Tibial artery (tissue), 4 donors: Measurements from ENCODE around the gene NCBP1.

Experiments used
- DNase-seq, 2 donors: peaks; one replicate each; pipeline ENCODE4 v3.0.0-alpha.2; 2019
- H3K27ac ChIP-seq, 2 donors: fragments of 200-600 bp; sonication (generic) in 1 of 2; 1 replicate in 1 of 2; 2 replicates in 1 of 2; pipeline ENCODE4 v1.5.1; 2018 to 2019; ENCODE audit warnings: mild to moderate bottlenecking in 1 of 2
- H3K27me3 ChIP-seq, 2 donors: fragments of 200-600 bp; sonication (generic) in 1 of 2; one replicate each; pipeline versions ENCODE4 v1.5.1 to v1.6.0; 2016 to 2019
- H3K36me3 ChIP-seq, 3 donors: fragments of 200-600 bp; sonication (generic) in 2 of 3; one replicate each; pipeline ENCODE4 v1.5.1; 2016 to 2019; ENCODE audit warnings: mild to moderate bottlenecking in 2 of 3
- H3K4me1 ChIP-seq, 4 donors: fragments of 200-600 bp; sonication (generic) in 2 of 4; 1 replicate in 3 of 4; 2 replicates in 1 of 4; pipeline ENCODE4 v1.5.1; 2016 to 2019
- H3K4me3 ChIP-seq, 2 donors: fragments of 200-600 bp; sonication (generic) in 1 of 2; 1 replicate in 1 of 2; 2 replicates in 1 of 2; pipeline ENCODE4 v1.5.1; 2018 to 2019; ENCODE audit warnings: mild to moderate bottlenecking in 2 of 2
- H3K9me3 ChIP-seq, 3 donors: fragments of 200-600 bp; sonication (generic) in 1 of 3; one replicate each; pipeline ENCODE4 v1.5.1; 2016 to 2019
- intact Hi-C: fragments of 100-400 bp; cut with DNase I; formaldehyde crosslinking; loops from one replicate; pipeline ENCODE4 v1.15.0; 2023; ENCODE audit warnings: low total_unique reads
- TF ChIP-seq, protein P1 (sequence below), 2 experiments: fragments of 200-600 bp in 1 of 2; fragments of 450-650 bp in 1 of 2; IDR thresholded peaks; one replicate each; pipeline ENCODE4 v1.5.1; 2017 to 2019; ENCODE audit warnings: antibody characterized with exemption in 2 of 2, mild to moderate bottlenecking in 1 of 2, moderate library complexity in 1 of 2

NCBP1 gene

DNA sequence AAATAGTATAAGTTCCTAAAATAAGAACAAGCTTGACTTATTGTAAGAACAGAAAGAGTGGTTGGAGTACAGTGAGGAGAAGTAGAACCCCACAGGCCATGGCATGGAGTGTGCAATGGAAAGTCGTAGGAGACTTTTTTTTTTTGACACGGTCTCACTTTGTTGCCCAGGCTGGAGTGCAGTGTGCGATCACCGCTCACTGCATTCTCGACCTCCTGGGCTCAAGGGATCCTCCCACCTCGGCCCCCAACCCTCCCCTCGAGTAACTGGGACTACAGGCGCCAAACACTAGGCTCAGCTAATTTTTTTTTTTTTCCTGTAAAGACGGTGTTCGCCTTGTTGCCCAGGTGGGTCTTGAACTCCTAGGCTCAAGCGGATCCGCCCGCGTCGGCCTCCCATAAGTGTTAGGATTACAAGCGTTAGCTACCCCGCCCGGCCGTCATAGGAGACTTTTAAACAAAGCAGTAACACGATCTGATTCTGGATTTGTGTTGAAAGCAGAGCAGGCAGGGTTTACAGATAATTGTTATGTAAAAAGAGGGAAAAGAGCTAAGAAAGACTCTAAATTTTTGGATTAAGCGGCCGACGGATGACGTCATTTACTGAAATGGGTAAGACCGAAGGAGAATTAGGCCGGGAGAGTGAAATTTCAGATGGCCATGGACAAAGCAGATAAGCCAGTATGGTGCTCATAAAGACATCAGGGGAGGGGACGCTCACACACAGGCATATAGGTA, 1.2 kb upstream of the NCBP1 start:
- H3K36me3 ChIP-seq = peaks cover 0 to under 1% (median 0%) of the 10 kb centered on the region in 3 donors
- TF ChIP-seq, protein P1, sequence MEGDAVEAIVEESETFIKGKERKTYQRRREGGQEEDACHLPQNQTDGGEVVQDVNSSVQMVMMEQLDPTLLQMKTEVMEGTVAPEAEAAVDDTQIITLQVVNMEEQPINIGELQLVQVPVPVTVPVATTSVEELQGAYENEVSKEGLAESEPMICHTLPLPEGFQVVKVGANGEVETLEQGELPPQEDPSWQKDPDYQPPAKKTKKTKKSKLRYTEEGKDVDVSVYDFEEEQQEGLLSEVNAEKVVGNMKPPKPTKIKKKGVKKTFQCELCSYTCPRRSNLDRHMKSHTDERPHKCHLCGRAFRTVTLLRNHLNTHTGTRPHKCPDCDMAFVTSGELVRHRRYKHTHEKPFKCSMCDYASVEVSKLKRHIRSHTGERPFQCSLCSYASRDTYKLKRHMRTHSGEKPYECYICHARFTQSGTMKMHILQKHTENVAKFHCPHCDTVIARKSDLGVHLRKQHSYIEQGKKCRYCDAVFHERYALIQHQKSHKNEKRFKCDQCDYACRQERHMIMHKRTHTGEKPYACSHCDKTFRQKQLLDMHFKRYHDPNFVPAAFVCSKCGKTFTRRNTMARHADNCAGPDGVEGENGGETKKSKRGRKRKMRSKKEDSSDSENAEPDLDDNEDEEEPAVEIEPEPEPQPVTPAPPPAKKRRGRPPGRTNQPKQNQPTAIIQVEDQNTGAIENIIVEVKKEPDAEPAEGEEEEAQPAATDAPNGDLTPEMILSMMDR (IDR thresholded peaks at IDR 0.05) = no peak
- no peaks in the 10 kb centered on the region for H3K27me3 ChIP-seq
- DNase-seq = peak in 1 of 2 donors; percentile 55
- H3K27ac ChIP-seq = peak overlapping the region; percentile 94
- intact Hi-C loops = no loop called here
- H3K4me3 ChIP-seq = peak overlapping the region; percentile 87 to 93
- no peaks in the 10 kb centered on the region for H3K9me3 ChIP-seq
- H3K4me1 ChIP-seq = peaks cover 0 to 52% (median 33%) of the 10 kb centered on the region in 4 donors

DNA sequence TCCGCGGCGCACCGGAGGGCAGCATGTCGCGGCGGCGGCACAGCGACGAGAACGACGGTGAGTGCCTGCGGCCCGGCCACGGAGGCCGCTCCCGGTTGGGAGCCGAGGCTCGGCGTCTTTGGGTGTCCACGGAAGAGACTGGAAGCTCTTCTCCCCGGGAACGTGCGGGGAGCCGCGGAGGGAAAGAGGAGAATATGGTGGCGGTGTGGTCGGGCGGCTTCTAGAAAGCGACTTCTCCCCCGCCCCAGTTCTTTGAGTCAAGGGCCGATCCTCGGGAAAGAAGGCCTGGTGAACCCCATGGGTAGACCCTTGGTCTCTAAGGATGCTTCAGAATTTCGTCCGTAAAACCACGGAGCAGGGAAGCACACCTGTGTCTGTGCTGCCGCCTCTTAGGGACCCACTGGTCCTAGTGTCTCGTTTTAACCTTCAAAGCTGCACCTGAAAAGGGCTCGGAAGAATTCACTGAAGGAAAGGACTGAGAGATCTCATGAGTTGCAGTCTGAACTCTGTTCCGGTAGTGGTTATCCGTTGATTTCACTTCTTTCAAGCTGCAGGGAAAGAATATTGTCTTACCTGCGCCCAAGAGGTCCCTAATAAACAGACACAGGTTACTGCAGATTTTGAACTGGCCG, 354 bp downstream of the NCBP1 start:
- Histone ChIP-seq H3K36me3 (no peaks in the 10 kb centered on the region), H3K27ac (peak overlapping the region; percentile 94), H3K9me3 (no peaks in the 10 kb centered on the region), H3K4me1 (peaks cover 0 to 60% (median 30%) of the 10 kb centered on the region in 4 donors), H3K27me3 (no peaks in the 10 kb centered on the region), H3K4me3 (peak overlapping the region; percentile 87 to 93)
- TF ChIP-seq, protein P1 (IDR thresholded peaks at IDR 0.05) = no peak
- intact Hi-C loops = no loop called here
- no peak for DNase-seq

DNA sequence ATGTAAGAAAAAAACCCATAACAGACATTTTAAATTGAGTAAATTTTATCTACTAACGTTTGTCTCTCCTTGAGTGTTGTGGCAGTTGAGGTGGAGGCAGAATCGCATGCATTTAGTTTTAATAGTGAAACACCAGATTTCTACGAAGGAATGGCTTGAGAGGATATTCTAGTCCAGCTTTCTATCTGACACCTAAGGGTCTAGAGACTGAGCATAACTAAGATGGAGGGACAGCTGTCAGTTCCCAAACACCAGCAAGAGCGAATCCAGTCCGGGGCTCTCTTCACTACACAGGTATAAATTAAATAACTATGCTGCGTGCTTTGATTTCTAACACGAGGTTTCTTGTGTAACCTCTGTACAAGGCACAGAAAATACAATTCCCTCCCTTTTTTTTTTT, 1.4 kb downstream of the NCBP1 start:
- Histone ChIP-seq H3K27ac (no peak overlapping the region), H3K4me1 (peaks cover 0 to 60% (median 30%) of the 10 kb centered on the region in 4 donors), H3K36me3 (no peaks in the 10 kb centered on the region), H3K9me3 (no peaks in the 10 kb centered on the region), H3K27me3 (no peaks in the 10 kb centered on the region), H3K4me3 (peak overlapping the region; percentile 87 to 93)
- intact Hi-C loops = no loop called here
- no peak for DNase-seq
- TF ChIP-seq, protein P1 (IDR thresholded peaks at IDR 0.05) = no peak

DNA sequence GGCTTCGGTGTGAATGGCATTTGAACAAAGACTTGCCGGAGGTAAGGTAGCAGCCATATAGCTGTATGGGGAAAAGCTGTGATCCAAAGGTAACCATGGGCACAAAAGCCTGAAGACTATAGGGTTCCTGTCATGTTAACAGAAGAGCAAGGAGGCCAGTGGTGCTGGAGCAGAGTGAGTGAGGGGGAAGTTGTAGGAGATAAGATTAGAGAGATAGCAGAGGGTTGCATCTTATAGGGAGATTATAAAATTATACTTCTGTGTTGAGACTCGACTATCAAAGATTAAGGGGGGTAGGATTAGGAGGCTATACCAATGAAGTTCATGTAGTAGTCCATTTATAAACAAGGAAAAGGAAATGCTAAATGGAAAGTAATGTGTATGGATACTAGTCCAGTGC, 3.3 kb downstream of the NCBP1 start:
- Histone ChIP-seq H3K27ac (no peak overlapping the region), H3K27me3 (no peaks in the 10 kb centered on the region), H3K36me3 (peaks cover 0 to 2% (median 0%) of the 10 kb centered on the region in 3 donors), H3K9me3 (no peaks in the 10 kb centered on the region), H3K4me3 (no peak overlapping the region), H3K4me1 (peaks cover 0 to 48% (median 22%) of the 10 kb centered on the region in 4 donors)
- no peak for DNase-seq
- intact Hi-C loops = no loop called here
- TF ChIP-seq, protein P1 (IDR thresholded peaks at IDR 0.05) = no peak

DNA sequence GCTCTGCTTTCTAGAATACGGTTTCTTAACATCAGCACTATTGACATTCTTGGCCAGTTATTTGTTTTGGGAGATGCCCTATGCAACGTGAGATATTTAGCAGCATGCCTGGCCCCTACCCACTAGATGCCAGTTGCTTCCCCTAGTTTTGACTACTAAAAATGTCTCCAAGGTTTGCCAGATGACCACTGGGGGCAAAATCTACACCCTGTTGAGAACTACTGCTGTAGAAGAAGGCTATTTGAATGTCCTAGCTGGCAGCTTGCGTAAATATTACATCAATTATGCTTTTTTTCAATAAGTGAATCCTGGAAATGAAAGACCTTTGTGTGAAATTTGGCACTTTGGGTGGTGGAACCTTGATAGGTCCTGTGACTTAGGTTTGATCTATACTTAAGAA, 5.0 kb downstream of the NCBP1 start:
- H3K36me3 ChIP-seq = peaks cover 3 to 17% (median 12%) of the 10 kb centered on the region in 3 donors
- H3K9me3 ChIP-seq = no peaks in the 10 kb centered on the region
- H3K27ac ChIP-seq = no peak overlapping the region
- no peak overlapping the region for H3K4me3 ChIP-seq
- peaks cover 0 to 45% (median 18%) of the 10 kb centered on the region in 4 donors for H3K4me1 ChIP-seq
- intact Hi-C loops = no loop called here
- TF ChIP-seq, protein P1 (IDR thresholded peaks at IDR 0.05) = peak in 1 of 2 experiments; percentile 5
- no peak for DNase-seq
- H3K27me3 ChIP-seq = no peaks in the 10 kb centered on the region
